Activated CD4-positive, alpha-beta T cell treated with anti-CD3 and anti-CD28 coated beads for 1 hour (primary cell): Measurements from ENCODE around the gene SYCP3.
"Not testable (repeated sequence)": the region's sequence is repeated elsewhere in the genome, so short reads cannot be mapped to it uniquely, and the experiment has no call there.

Experiments used
- DNase-seq: peaks from one replicate; pipeline ENCODE4 v3.0.0-alpha.2; 2020

SYCP3 gene

DNA sequence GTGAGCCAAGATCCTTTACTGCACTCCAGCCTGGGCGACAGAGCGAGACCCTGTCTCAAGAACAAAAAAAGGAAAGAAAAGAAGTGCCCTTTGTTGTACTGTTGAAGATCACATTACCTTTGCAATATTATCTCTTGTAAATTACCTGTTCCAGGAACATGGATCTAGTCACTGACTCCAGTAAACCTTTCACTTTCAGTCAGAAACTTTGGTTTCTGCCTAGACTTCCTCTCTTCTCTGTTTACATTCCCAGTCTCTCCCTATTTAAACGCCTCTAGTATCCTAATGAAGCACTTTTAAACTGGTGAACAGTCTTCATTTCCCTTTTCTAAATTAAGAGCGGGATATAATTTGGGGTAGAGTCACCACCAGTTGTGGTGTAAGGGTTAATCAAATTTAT, 29.0 kb downstream of the SYCP3 start:
- no peak for DNase-seq

DNA sequence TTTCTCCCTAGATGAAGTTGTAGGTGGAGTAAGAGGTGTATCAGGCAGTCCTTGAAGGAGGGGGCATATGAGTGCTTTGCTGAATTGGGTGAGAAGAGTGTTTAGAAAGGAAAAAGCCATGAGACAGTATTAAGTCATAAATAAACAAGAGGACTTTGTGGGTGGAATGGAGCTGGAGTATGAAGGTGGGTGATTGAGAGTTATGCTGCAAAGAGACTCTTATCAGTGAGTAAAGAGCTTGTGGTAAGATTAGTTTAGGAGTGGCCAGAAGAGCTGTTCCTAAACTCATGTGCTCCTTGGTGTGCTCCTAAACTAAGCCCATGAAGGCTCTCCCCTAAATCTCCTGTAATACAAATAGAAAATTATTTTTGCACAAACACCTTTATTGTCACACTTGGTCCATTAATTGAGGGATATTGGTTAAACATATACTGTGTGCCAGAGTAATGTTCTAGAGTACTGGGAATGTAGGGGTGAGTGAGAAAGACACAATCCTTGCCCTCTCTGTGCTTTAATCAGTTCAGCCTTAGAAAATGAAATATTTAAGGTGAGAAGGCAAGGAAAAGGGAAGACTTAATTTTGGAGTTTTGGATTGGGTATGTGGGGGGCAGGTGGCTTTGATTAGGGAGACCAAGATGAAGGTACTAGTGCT, 32.0 kb downstream of the SYCP3 start:
- DNase-seq: no peak

DNA sequence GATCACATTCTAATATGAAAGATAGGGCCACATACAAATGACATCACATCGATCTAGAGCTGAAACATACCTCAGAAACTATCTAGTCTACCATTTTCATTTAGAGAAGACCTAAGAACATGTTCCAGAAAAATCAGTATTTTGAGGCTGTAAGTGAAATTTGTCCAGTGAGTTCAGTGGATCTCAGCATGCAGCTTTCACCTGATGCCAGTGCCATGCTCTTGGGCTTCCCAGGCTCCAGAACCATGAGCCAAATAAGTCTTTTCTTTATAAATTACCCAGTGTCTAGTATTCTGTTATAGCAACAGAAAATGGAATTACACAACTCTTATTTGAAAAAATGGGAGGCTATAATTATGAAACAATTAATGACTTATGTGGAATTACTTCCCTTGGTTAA, 32.9 kb downstream of the SYCP3 start:
- no peak for DNase-seq

DNA sequence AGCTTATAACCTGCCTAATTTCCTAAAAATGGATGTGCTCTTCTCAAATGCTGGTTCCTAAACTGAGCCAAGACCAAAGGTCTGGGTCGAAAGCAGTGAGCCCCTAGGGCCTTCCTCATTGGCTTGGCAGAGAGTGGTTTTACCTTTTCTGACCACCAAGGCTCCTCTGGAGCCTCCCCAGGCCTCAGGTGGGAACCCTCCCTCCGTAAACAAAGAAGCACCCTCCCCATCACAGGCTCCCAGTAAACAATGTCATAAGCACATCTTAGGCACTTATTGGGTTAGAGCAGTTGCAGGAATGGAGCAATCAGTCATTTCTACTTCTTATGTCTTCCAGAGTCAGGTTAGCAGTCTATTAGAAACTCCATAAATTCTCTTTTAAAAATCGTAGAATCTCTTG, 35.8 kb downstream of the SYCP3 start:
- DNase-seq: no peak

DNA sequence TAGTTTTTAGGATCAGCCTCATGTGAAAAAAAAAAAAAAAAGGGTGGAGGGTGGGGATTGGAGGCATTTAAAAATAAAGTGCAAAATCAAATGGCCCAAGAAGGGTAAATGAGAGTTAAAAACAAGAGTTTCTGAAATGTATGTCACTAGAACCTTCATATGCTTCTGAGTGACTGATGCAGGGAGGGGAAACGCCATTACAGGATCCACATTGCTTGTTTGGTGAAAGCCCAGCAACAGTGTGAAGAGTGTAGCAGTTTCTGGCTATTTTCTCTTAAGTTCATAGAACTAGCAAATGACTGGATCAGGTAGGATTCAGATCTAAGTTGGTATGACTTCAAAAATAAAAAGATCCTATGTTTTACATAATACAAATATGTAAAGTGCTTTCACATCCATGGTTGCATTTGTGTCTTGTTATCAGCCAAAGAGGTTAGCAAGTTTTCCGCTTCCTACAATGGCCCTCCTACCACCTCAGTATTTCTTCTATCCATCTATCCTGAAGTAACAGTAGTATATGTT, 38.9 kb downstream of the SYCP3 start:
- DNase-seq: no peak

DNA sequence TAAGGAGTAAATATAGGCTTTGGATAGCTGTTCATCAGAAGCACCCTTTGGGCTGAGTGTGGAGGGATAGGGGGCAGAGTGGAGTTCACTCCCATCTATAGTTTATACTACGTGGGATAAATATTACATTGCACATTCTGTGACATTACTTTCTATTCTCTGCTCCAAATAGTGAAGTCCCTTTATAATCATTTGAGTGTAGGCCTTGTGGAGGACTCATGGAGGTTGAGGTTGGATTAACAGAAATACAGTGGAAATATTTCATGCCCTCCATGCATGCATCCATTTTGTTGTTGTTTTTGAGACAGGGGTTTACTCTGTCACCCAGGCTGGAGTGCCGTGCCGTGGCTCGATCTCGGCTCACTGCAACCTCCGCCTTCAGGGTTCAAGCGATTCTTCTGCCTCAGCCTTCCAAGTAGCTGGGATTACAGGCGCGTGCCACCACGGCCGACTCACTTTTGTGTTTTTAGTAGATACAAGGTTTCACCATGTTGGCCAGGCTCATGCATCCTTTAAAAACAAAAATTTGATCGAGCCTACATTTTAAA, 40.4 kb downstream of the SYCP3 start:
- DNase-seq: no peak

DNA sequence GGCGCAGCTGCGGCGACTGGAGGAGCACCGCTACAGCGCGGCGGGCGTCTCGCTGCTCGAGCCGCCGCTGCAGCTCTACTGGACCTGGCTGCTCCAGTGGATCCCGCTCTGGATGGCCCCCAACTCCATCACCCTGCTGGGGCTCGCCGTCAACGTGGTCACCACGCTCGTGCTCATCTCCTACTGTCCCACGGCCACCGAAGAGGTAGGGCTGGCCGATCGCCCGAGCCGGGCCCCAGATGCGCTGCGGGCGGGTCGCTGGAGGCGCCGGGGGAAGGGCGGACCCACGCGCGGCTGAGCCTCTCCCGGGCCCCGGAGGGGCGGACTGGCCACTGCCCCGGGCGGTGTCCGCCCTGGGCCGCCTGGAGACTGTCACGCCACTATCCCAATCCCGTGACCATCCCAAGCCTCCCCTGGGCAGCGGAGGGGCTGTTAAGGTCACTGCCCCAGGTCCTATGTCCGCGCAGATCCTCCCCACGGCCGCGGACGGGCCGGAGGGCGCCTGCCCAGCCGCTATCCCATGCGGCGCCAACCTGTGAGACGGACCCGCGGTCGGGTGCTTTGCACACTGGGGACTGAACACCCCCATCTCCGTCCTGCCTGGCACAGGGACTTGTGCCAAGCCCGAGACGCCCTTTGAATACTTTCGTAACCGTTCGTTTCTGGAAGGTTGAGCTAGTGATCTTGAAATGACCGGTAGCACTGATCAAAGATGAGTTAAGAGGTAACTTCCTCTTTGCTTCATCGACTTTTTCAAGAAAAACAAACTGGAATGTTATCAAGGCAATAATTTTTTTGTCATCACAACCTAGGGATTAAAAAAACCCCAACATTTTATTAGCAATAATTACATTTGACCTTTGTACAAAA, 41.1 kb downstream of the SYCP3 start:
- no peak for DNase-seq

DNA sequence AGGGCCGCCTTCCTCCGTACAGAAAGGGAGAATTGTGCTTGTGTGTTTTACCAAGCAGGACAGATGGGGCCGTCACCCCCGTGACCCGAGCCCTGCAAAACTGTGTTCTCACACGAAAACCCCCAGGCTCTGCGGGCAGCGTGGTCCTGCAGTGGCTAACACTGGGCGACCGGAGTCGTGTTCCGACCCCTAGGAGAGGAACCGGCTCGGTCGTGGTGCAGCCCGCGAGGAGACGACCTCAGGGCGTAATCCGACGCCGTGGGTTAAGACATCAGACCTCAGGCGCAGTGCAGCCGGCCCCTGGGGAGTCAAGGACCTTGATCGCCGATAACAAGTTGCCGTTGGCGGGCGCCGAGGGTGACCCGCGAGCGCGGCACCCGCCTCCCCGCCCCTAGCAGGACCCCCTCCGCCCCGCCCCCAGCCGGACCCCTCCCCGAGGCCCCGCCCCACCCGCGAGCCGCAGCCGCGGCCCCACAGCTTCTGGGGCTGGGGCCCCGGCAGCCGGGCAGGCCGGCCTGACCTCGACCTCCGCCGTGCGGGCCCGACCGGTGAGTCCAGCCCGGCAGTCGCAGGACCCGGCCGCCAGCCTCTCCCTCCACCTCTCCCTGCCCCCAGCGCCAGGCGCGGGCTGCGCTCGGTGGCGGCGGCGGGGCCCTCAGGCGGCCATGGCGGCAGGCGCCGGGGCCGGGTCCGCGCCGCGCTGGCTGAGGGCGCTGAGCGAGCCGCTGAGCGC, 41.9 kb downstream of the SYCP3 start, which contains the start of gene CHPT1:
Gene CHPT1, plus strand, starts transcription at position 444 of the 733 bp plus-strand sequence. Its CDS starts 222 bp downstream, at position 666.
- peak; percentile 33 for DNase-seq

DNA sequence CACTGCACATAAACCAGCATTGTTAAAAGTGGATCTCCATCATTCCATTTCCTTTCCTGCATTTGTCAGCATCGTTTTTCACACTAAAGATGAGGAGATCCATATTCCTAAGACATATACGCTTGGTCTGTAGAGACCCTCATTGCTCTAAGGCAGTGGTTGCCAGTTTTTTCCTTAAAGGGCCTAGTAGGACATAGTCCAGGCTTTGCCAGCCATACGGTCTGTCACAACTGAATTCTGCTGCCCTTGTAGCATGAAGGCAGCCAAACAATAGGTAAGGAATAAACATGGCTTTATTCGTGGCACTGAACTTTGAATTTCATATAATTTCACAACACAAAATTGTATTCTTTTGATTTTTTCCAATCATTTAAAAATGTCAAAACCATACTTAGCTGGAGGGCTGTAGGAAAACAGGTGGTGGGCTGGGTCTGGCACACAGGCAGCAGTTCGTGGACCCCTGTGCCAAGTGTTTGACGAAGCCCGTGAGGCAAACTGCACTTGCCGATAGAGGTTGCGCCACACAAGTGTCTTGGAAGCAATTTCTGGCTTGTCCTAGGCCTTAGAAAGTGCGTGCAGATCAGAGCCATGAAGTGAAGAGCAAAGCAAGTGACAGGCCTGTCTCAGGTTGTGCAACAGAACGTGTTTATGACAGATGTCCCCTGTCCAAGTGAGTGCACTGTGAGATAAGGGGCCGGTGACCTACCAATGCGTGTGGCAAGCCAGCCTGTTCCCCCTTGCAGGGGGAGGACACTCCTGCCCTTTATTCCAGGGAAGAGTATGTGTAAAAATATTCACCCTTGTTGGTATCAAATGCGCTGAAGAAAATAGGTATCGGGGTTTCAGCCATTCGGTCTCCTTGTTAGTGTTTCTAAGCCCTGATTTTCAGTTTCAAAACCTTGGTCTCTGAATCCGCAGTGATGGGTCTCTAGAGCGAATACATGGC, 42.7 kb downstream of the SYCP3 start:
- no peak for DNase-seq

DNA sequence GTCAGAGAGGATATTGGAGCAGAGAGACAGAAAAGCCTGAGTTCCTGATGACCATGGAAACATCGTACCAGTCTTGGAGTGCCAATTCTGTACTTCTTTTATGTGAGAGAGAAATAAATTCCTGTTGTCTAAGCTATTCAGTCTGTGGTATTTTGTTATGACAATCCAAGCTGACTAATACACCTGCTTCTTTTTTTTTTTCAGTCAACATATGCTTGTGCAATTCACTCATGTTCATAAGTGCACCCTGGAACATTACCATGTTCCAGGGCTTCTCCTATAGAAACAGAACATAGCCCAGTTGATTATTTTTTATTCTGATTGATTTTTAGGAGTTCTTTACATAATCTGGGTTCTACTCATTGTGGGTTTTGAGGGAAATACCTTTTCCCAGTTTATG, 43.6 kb downstream of the SYCP3 start:
- DNase-seq: no peak

DNA sequence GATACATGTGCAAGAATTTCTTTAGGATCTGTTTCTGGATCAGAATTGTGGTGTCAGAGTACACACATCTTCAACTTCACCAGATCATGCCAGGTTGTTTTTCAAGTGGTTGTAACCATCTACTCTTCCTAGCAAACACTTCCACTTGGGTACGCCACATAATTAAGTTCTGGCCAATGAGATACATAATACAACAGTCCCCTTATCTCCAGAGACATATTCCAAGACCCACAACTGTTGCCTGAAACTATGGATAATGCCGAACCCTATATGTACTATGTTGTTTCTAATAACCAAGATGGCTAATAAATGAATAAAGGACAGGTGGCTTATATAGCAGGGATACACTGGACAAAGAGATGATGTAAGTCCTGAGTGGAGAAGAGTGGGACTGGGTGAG, 44.3 kb downstream of the SYCP3 start:
- DNase-seq: no peak

DNA sequence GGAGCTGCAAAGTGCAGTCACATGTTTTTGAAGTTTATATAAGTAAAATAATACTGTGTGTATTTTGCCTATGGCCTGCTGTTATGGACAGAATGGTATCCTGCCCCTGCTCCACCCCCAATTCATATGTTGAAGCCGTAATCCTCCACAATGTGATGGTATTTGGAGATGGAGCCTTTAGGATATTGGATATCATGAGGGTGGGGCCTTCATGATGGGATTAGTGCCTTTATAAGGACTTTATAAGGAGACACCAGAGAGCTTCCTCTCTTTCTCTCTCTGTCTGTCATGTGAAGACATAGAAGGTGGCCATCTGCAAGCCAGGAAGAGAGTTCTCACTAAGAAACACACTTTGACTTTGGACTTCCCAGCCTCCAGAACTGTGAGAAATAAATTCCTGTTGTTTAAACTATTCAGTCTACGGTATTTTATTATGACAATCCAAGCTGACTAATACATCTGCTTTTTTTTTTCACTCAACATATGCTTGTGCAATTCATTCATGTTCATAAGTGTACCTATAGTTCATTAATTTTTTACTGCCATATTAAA, 44.9 kb downstream of the SYCP3 start:
- DNase-seq: no peak

DNA sequence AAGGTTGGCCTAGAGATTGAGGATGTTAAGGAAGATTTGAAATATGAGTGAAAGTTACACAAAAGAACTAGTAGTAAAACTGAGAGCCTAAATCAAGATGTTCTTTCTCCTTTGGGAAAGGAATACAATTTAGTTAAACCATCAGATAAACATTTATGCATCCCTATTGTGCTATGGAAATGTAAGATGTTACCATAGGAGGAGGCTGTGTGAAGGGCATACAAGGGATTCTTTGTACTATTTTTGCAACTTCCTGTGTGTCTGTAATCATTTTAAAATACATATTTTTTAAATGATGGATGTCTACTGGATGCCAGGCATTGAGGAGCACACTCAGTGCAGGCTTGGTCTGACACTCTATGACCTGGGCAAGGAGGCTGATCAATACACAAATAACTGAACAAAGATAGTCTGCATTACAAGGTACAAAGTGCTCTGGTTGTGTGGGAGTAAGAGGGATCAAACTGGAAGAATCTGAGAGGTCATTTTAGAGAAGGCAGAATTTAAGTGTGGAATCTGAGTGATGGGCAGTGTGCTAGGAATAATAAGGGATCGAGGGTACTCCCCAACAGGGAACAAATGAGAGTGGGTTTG, 47.7 kb downstream of the SYCP3 start:
- DNase-seq: no peak

DNA sequence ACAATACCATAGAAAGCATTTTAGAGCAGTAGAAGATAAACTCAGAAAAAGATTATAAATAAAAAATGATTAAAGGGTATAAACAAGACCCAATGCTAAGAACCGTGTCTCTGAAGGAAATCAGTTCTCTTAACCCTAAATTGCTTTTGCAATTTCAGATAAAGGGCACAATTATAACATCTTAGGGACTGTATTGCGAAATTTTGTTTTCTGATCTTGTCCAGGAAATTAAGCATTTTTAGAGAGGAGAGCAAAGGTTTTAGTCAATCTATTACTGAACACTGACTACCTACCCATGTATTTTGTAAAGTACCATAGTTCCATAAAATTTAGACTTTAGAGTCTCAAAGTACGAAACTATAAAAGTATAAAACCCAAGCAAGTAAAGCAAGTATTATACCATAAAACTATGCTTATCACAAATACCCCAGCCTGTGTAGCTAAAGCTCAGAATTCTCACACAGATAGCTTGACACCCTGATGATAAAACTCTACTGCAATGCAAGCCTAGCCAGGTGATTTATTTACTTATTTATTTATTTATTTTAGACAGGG, 48.6 kb downstream of the SYCP3 start:
- no peak for DNase-seq

DNA sequence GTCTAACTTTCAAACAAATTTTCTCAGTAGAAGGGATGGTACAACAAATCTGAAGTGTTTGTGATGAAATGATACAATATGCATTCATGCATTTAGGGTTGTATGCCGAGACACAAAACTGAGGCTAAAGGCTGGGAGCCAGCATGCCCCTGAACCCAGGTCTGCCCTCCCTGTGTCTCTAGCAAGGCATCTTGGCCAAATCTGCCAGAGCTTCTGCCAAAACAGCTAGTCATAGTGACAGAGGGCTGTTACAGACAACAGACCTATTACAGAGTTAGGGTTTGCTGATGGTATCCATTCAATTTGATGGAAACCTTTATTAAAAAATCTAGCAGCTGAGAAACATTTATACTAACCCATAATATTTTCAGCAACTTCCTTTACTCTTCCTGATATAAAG, 53.1 kb downstream of the SYCP3 start:
- DNase-seq: no peak

DNA sequence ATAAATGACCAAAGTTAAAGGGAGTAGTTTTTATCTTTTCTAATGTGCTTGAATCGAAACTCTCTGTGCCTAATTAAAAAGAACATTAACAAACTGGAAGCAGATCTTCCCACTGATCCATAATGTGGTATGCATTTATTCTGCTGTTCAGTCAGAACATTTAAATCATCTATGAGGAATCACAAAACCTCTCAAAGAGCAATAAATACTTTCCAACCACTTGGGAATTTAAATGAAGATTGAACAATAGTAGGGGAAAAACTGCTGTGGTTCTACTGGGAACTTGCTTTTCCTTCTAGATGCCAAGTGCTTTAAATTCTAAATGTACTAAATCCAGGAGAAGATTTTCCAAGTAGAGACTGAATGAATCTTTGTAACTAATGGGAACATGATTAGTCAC, 54.2 kb downstream of the SYCP3 start:
- no peak for DNase-seq

DNA sequence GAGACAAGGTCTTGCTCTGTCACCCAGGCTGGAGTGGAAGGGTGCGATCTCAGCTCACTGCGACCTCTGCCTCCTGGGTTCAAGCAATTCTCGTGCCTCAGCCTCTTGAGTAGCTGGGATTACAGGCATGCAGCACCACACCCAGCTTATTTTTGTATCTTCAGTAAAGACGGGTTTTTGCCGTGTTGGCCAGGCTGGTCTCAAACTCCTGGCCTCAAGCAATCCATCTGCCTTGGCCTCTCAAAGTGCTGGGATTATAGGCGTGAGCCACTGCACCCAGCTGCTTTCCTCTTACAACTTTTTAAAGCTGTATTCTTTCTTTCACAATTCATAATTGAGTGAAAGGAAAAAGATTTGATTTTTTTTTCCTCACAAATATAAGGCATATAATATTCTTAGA, 57.6 kb downstream of the SYCP3 start:
- DNase-seq: not testable (repeated sequence)

DNA sequence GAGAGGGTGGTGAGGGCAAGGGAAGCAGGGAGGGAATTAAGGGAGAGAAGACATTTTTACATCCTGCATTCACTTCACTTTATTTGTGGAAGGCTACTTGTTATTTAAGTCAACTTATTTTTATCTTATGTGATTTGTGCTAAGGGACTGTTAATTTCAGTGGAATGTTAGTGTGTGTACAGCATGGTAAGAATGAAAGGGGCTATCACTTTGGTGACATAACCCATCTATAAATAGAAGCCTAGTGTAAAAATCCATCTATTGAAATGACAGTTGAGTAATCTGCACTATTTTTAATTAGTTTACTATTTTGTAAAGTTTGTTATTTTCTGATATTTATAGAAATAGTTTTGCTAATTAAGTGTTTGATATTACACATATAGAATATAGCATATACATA, 58.6 kb downstream of the SYCP3 start:
- no peak for DNase-seq

DNA sequence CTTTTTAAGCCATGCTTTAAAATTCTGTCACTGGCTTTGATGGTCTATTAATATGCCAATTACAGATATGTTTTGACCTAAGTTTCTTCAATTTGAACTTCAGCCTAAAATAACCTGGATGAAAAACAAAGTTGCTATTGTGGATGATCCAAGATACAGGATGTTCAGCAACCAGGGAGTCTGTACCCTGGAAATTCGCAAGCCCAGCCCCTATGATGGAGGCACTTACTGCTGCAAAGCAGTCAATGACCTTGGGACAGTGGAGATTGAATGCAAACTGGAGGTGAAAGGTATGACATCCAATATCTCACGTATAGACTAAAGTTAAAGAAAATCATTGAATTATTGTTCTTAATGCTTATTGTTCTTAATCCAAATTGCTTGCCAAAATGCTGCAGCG, 59.0 kb downstream of the SYCP3 start:
- DNase-seq: no peak
